ENCODE measurements around the gene PTPN22. TPM values are rescaled to one million over a fixed set of nuclear protein-coding genes. Genes with fewer than 3 reads are reported as not detected.

PTPN22 gene
- total and polyA plus RNA-seq, 9 of the 15 experiments (the other 6 are each of a cell fraction or from before 2014, with no cell fraction given), result 0.45 to 4.6 (median 1.1) TPM

DNA sequence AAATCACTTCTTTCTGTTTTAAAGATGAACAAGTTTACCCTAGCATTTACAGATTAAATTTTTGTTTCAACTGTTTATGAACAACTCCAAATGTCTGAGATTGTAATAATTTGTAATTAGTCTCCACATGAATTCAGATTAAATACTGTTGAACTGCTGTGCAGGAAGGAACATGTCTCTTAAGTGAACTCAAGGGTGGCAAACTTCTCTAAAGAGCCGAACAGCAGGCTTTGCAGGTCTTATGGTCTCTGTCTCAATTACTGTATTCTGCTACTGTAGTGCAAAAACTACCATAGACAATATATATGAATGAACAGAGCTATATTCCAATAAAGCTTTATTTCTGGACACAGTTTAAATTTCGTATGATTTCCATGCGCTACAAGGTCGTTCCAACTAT lies 65.9 kb downstream of the PTPN22 start:
- CTCF ChIA-PET (ENCODE audit: low intra/inter-chr PET ratio), result interaction anchor here (0.6 kb wide), 1 partner anchor 690 kb away, joined by 3 read pairs; no protein-coding TSS in a partner anchor
- in situ Hi-C loops (cut with MboI) (no loop called here), intact Hi-C loops (cut with micrococcal nuclease) (loop anchor here (2.0 kb wide), 1 partner anchor 23 kb away; no protein-coding TSS in a partner anchor)
- DNase-seq (ENCODE audit: extremely low read depth in 1 of 4, low spot score in 3 of 4) (no peak), ATAC-seq (no peak), FAIRE-seq (no peak)
- H3K27me3 ChIP-seq (ENCODE audit: control insufficient read depth in 2 of 2, insufficient read depth in 2 of 2, low read length in 2 of 2), result no peaks in the 10 kb centered on the region
- H3K4me1 ChIP-seq (replicated peaks in 1 of 2; ENCODE audit: control insufficient read depth in 2 of 2, insufficient read depth in 2 of 2, low read length in 2 of 2), result peaks cover 21 to 36% of the 10 kb centered on the region in 2 experiments
- H4K20me1 ChIP-seq (replicated peaks; ENCODE audit: control insufficient read depth, insufficient read depth, low read length), result peaks cover 16% of the 10 kb centered on the region
- peaks cover 5% of the 10 kb centered on the region for H3K9me1 ChIP-seq (ENCODE audit: control insufficient read depth, insufficient read depth, low read length)
- no peaks in the 10 kb centered on the region; the same call in 1 of the 2 replicates for H3K9me3 ChIP-seq (replicated peaks; ENCODE audit: control insufficient read depth, insufficient read depth, low read depth, low read length)
- no peak overlapping the region for H3K4me2 ChIP-seq (ENCODE audit: insufficient read depth, low read length)
- no TSS peak for BruUV-seq (replicated peaks)
- TF ChIP-seq, protein P1, sequence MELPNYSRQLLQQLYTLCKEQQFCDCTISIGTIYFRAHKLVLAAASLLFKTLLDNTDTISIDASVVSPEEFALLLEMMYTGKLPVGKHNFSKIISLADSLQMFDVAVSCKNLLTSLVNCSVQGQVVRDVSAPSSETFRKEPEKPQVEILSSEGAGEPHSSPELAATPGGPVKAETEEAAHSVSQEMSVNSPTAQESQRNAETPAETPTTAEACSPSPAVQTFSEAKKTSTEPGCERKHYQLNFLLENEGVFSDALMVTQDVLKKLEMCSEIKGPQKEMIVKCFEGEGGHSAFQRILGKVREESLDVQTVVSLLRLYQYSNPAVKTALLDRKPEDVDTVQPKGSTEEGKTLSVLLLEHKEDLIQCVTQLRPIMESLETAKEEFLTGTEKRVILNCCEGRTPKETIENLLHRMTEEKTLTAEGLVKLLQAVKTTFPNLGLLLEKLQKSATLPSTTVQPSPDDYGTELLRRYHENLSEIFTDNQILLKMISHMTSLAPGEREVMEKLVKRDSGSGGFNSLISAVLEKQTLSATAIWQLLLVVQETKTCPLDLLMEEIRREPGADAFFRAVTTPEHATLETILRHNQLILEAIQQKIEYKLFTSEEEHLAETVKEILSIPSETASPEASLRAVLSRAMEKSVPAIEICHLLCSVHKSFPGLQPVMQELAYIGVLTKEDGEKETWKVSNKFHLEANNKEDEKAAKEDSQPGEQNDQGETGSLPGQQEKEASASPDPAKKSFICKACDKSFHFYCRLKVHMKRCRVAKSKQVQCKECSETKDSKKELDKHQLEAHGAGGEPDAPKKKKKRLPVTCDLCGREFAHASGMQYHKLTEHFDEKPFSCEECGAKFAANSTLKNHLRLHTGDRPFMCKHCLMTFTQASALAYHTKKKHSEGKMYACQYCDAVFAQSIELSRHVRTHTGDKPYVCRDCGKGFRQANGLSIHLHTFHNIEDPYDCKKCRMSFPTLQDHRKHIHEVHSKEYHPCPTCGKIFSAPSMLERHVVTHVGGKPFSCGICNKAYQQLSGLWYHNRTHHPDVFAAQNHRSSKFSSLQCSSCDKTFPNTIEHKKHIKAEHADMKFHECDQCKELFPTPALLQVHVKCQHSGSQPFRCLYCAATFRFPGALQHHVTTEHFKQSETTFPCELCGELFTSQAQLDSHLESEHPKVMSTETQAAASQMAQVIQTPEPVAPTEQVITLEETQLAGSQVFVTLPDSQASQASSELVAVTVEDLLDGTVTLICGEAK (IDR thresholded peaks at IDR 0.05), result peak; percentile 67
- TF ChIP-seq, protein P1 (CRISPR knock-in tag; IDR thresholded peaks at IDR 0.05), result no peak
- no peak for TF ChIP-seq ZNF778 (CRISPR knock-in tag; IDR thresholded peaks at IDR 0.05)
- H3K36me3 ChIP-seq (ENCODE audit: control insufficient read depth, insufficient read depth, low read length), result peaks cover 14% of the 10 kb centered on the region
- H3K4me3 ChIP-seq, result no peak overlapping the region
- H3K79me2 ChIP-seq (ENCODE audit: control insufficient read depth, insufficient read depth, low read length), result peaks cover 100% of the 10 kb centered on the region
- WGBS (ENCODE audit: insufficient coverage, low coverage, missing lambda C conversion rate), result 70% methylated on average over 4 of the region's 4 CpGs
- H2AFZ ChIP-seq (ENCODE audit: low read depth, low read length), result no peak overlapping the region
- peak overlapping the region; percentile 49; the same call in 1 of the 3 replicates for H3K27ac ChIP-seq (ENCODE audit: extremely low read depth, low read depth, low read length)
- no peak overlapping the region for H3K9ac ChIP-seq (ENCODE audit: insufficient read depth in 1 of 2, low read depth in 2 of 2, low read length in 2 of 2)
- POLR2A ChIA-PET, result interaction anchor here (0.5 to 1.1 kb wide), 5 partner anchors 11 to 257 kb away, joined by 3 to 4 read pairs (median 3); no protein-coding TSS in a partner anchor

Data from K562 (cell line).